Activated T-cell treated with anti-CD3 and anti-CD28 coated beads, Interleukin-2, amount 50 U/mL, for 72 hours (primary cell): ENCODE results near the gene CAMK1D. TPM values are rescaled to one million over a fixed set of nuclear protein-coding genes. Genes with fewer than 3 reads are reported as not detected.

Source experiments
- ATAC-seq, 2 donors: fragments of 150-1000 bp; cut with Tn5 transposase; replicated peaks in 1 of 2; 2 replicates each; pipeline ENCODE4 v1.10.0; 2021; ENCODE audit warnings: moderate library complexity in 2 of 2, mild to moderate bottlenecking in 1 of 2
- DNase-seq, 2 donors: peaks; one replicate each; pipeline ENCODE4 v3.0.0; 2021 to 2022; ENCODE audit warnings: mixed read lengths in 1 of 2
- H3K27ac Mint-ChIP-seq: one replicate; pipeline ENCODE4 v1.8.0; 2022; ENCODE audit warnings: mild to moderate bottlenecking, moderate library complexity, mixed read lengths
- H3K27me3 Mint-ChIP-seq: one replicate; pipeline ENCODE4 v1.8.0; 2022; ENCODE audit warnings: low read depth, mixed read lengths
- H3K36me3 Mint-ChIP-seq, 2 donors: one replicate each; pipeline ENCODE4 v1.8.0; 2022; ENCODE audit warnings: mixed read lengths in 2 of 2, mild to moderate bottlenecking in 1 of 2; ENCODE audit not compliant: insufficient read depth in 2 of 2
- H3K4me1 Mint-ChIP-seq: one replicate; pipeline ENCODE4 v1.8.0; 2022; ENCODE audit warnings: low read depth, mixed read lengths
- H3K4me3 Mint-ChIP-seq, 2 donors: one replicate each; pipeline ENCODE4 v1.8.0; 2022; ENCODE audit warnings: mild to moderate bottlenecking in 2 of 2, mixed read lengths in 2 of 2, moderate library complexity in 2 of 2
- H3K9me3 Mint-ChIP-seq, 2 donors: one replicate each; pipeline ENCODE4 v1.8.0; 2022; ENCODE audit warnings: mixed read lengths in 2 of 2
- total RNA-seq, 2 donors: library from RNA; stranded (reverse); gene quantifications; one replicate each; pipeline ENCODE4 v1.2.3, GENCODE V29; 2022

CAMK1D gene
- total RNA-seq, 2 donors from 2014 or later: 19.9 to 25.3 TPM

DNA sequence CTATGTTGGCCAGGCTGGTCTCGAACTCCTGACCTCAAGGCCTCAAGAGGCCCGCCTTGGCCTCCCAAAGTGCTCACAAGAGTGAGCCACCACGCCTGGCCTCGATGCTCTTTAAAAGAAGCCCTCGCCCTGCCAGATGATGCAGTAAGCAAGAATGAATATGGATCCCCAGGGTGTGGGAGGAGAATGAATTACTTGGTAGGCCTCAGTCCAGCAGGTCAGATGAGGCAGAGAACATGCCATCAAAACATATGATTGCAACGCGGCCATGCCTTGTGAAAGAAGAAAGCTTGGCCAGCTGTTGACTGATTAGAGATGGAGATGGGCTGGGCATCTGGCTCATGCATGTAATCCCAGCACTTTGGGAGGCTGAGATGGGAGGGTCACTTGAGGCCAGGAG is 68.7 kb downstream of the CAMK1D start:
- Mint-ChIP-seq H3K36me3 (peaks cover 4 to 5% of the 10 kb centered on the region in 2 donors), H3K27ac (no peak overlapping the region), H3K27me3 (no peaks in the 10 kb centered on the region), H3K4me3 (no peak overlapping the region), H3K4me1 (peaks cover 42% of the 10 kb centered on the region), H3K9me3 (peaks cover 2 to 3% of the 10 kb centered on the region in 2 donors)
- no peak for ATAC-seq
- no peak for DNase-seq

DNA sequence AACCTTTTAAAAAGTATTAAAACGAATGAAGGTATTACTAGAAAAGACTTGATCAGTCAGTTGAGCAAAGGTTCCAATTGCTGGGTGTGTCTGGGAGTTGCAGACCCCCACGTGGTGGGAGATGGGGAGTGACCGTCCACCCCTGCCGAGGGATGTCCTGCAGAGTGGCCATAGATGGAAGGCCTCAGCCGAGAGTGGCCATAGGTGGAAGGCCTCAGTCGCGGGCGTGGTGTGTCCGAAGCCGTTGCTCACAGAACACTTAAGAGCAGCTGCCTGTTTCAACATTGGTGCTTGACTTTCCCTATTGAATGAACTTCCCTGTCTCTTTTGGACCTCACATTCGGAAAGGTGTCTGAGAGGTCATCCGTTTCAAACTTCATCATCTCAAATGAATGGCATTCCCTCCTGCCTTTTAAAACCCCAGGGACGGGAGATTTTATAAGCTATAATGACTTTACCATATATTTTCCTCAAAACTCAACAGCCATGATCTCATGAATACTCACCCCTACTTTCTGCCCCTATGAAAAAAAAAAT is 69.4 kb downstream of the CAMK1D start:
- no peak for ATAC-seq

DNA sequence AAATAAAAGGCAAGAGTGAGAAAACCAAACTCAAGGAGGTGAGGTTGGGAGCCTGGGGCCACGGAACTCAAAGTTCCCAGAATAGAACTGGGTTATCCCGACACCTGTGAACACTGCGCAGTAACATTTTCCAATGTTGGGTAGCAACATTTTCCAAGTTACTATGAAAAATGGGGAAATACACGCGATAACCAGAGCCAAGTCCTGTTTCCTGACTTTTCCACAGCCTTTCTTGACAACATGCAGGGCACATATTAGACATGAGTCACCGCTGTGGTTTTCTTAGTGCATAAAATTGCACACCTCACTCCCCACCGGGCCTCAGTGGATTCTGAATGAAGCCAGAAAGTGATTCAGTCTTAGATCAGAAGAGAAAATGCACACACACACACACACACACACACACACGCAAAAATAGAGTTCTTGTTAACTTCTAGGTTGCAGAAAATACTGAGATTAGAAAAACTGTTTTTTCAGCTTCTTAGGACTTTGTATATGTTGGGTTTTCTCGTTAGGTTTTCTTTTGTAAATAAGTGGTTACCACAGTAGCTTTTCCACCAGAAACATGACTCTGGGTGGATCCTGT is 70.0 kb downstream of the CAMK1D start:
- Mint-ChIP-seq H3K9me3 (no peaks in the 10 kb centered on the region), H3K36me3 (peaks cover 2 to 3% of the 10 kb centered on the region in 2 donors), H3K4me3 (peak overlapping the region; percentile 69 to 72), H3K4me1 (peaks cover 37% of the 10 kb centered on the region), H3K27me3 (no peaks in the 10 kb centered on the region), H3K27ac (peak overlapping the region; percentile 83)
- ATAC-seq (peak; percentile 96 to 98), DNase-seq (peak; percentile 78 to 84)

More for the DNA sequence above, 69.4 kb downstream of the CAMK1D start:
- no peak overlapping the region for H3K27ac Mint-ChIP-seq
- no peaks in the 10 kb centered on the region for H3K9me3 Mint-ChIP-seq
- H3K4me3 Mint-ChIP-seq: peak overlapping the region; percentile 16 to 72
- H3K27me3 Mint-ChIP-seq: no peaks in the 10 kb centered on the region
- DNase-seq: no peak
- peaks cover 2 to 3% of the 10 kb centered on the region in 2 donors for H3K36me3 Mint-ChIP-seq
- H3K4me1 Mint-ChIP-seq: peaks cover 35% of the 10 kb centered on the region

DNA sequence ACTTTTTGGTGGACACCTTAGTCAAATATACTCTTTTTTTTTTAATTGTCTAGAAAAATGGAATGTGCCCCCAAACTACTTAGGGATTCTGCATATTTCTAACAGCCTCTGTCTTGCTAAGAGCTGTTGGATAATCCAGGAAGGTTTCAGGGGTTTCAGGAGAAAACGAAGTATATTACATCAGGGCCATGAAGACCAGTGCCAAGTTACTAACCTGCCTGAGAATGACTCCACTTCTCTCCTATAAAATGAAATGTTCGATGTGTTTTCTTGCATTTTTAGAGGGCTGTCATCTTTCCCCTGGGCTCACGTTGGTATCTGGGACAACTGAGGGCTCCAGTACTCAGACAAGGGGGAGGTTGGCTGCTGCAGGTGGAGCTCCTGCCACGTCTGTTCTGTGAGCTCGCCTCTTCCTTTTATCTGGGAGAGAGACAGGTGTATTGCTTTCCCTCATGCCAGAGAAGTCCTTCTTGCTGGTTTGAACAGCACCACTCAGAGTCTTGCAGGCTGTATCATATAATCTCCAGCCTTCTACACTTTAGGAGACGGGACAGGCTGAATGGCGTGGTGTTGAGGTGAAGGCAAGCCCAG is 71.3 kb downstream of the CAMK1D start:
- Mint-ChIP-seq H3K4me1 (peaks cover 40% of the 10 kb centered on the region), H3K36me3 (peaks cover 2 to 3% of the 10 kb centered on the region in 2 donors), H3K27ac (no peak overlapping the region), H3K4me3 (no peak overlapping the region), H3K9me3 (no peaks in the 10 kb centered on the region), H3K27me3 (no peaks in the 10 kb centered on the region)
- DNase-seq (no peak), ATAC-seq (no peak)

DNA sequence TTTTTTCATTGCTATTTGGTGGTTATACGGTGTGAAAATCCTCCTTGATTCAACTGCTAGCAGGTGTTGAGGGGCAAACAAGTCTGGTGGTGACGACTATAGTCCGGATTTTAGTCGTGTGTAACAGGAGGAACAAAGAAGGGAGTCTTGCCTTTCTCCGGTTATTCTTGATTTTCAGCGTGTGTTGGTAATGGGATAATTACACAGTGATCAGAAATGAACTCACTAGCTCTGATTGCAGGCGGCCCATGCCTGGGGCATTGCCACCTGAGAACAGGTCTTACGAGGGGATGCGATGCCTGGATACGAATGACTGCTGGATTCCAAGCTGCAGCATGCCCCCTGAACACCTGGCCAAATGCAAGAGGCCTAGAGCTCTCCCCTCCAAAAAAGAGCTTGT is 72.8 kb downstream of the CAMK1D start:
- H3K9me3 Mint-ChIP-seq: no peaks in the 10 kb centered on the region
- H3K27ac Mint-ChIP-seq: no peak overlapping the region
- ATAC-seq (no peak), DNase-seq (no peak)
- peaks cover under 1 to 3% of the 10 kb centered on the region in 2 donors for H3K36me3 Mint-ChIP-seq
- no peak overlapping the region for H3K4me3 Mint-ChIP-seq
- H3K4me1 Mint-ChIP-seq: peaks cover 40% of the 10 kb centered on the region
- no peaks in the 10 kb centered on the region for H3K27me3 Mint-ChIP-seq

DNA sequence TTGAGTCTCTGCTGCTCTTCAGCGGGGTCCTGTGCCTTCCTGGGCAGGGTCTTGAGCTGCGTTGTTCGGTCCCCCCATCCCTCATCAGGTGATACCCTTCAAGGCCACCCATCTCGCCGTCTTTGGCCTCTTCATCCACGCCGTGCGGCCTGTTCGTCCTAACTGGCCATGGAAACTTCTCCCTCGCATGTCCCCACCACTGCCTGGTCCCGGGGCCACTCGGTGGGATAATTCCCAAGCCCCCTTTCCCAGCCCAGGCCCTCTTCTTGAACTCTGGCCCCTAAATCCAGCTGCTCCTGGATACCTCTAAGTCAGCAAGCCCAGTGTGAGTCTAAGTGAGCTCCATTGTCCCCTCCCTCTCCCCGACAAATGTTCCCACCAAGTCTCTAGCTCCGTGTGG is 74.5 kb downstream of the CAMK1D start:
- H3K27me3 Mint-ChIP-seq: no peaks in the 10 kb centered on the region
- peaks cover 36% of the 10 kb centered on the region for H3K4me1 Mint-ChIP-seq
- ATAC-seq (no peak), DNase-seq (no peak)
- no peak overlapping the region for H3K27ac Mint-ChIP-seq
- no peaks in the 10 kb centered on the region for H3K9me3 Mint-ChIP-seq
- peaks cover 0 to 3% of the 10 kb centered on the region in 2 donors for H3K36me3 Mint-ChIP-seq
- no peak overlapping the region for H3K4me3 Mint-ChIP-seq

- no peak overlapping the region for H3K27ac Mint-ChIP-seq
- ATAC-seq (no peak), DNase-seq (no peak)
- H3K27me3 Mint-ChIP-seq: no peaks in the 10 kb centered on the region
- peaks cover 17% of the 10 kb centered on the region for H3K4me1 Mint-ChIP-seq
- H3K4me3 Mint-ChIP-seq: no peak overlapping the region
- H3K9me3 Mint-ChIP-seq: no peaks in the 10 kb centered on the region
- peaks cover 0 to 1% of the 10 kb centered on the region in 2 donors for H3K36me3 Mint-ChIP-seq
Observed at GRCh38 chr10:12427276-12427675, 77.9 kb downstream of the CAMK1D start.

DNA sequence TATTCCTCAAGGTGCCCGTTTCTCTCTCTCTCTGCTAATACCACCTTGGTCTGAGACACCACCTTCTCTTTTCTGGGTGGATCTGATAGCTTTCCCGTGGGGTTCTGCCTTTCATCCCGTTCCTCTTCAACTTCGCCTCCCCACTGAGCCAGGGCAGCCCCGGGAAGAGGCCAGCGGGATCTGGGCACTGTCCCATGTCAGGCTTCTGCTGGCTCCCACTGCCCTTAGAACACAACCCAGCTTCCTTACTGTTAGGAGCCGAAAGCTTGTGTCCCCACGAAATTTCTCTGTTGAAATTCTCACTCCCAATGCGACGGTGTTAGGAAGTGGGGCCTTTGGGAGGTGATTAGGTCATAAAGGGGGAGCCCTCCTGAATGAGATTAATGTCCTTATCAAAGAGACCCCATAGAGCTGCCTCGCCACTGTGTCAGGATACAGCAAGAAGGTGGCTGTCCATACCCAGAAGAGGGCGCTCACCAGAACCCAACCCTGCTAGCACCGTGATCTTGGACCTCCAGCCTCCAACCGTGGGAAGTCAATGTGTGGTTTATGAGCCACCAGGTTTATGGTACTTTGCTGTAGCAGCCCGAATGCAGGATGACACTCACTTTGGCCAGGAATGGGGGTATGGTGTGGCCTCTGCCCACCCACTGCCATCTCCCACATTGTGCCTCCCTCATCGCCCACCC is 79.2 kb downstream of the CAMK1D start:
- ATAC-seq (no peak), DNase-seq (no peak)
- no peaks in the 10 kb centered on the region for H3K9me3 Mint-ChIP-seq
- H3K4me3 Mint-ChIP-seq: no peak overlapping the region
- H3K36me3 Mint-ChIP-seq: no peaks in the 10 kb centered on the region
- H3K4me1 Mint-ChIP-seq: peaks cover 15% of the 10 kb centered on the region
- H3K27me3 Mint-ChIP-seq: no peaks in the 10 kb centered on the region
- H3K27ac Mint-ChIP-seq: no peak overlapping the region

DNA sequence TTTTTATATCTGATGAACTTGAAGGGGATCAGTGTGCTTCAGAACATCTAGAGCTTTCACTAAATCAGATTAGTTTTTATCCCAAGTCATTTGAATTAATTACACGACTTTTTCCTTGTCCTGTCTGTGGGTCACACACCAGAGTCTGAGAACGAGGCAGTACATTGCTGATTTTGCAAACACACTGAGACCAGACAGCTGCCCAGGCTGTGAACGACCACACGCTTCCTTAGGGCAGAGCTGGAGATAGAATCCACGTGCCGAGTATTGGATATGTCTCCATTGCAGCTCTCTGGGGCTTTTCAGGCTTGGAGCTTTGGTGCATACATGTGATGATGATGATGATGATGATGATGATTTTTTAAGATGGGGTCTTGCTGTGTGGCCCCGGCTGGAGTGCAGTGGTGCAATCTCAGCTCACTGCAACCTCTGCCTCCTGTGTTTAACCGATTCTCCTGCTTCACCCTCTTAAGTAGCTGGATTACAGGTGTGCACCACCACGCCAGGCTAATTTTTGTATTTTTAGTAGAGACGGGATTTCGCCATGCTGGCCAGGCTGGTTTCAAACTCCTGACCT is 81.1 kb downstream of the CAMK1D start:
- Mint-ChIP-seq H3K27me3 (no peaks in the 10 kb centered on the region), H3K9me3 (no peaks in the 10 kb centered on the region), H3K4me3 (no peak overlapping the region), H3K4me1 (peaks cover 6% of the 10 kb centered on the region), H3K27ac (no peak overlapping the region), H3K36me3 (no peaks in the 10 kb centered on the region)
- ATAC-seq: no peak
- no peak for DNase-seq

GRCh38 chr10:12431151-12432101 is 82.1 kb downstream of the CAMK1D start:
- DNase-seq (no peak), ATAC-seq (no peak)
- Mint-ChIP-seq H3K9me3 (no peaks in the 10 kb centered on the region), H3K36me3 (no peaks in the 10 kb centered on the region), H3K27me3 (no peaks in the 10 kb centered on the region), H3K4me1 (peaks cover 10% of the 10 kb centered on the region), H3K4me3 (no peak overlapping the region), H3K27ac (no peak overlapping the region)

DNA sequence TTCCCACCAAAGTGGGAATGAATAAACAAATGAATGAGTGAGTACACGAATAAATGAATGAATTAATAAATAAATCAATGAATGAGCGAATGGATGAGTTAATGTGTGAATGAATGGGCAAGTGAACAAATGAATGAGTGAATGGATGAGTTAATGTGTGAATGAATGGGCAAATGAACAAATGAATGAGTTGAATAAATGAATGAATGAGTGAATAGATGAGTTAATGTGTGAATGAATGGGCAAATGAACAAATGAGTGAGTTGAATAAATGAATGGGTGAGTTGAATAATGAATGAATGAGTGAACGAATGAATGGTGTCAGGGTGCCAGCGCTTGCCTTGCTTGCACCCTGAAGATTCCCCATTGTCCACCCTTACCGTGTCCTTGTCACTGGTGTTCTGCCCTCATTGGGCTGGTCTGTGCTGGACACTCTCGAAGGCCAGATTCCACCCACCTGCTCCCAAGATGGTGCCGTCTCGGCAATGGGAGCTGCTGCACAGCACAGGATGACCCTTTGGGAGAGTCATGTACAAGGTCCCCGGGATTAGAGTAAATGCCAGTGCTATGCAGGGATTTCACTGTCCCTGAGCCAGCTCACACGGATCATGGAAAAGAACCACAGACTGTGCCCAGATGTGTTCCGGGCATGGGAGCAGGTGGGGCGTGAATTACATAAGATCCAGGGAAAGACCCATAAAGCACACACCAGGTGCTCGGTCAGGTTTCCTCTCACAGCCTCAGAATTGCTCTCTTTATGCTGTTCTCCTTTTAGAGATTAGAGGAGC is 83.2 kb downstream of the CAMK1D start:
- Mint-ChIP-seq H3K27ac (no peak overlapping the region), H3K9me3 (peaks cover 1 to 2% of the 10 kb centered on the region in 2 donors), H3K4me1 (peaks cover 13% of the 10 kb centered on the region), H3K36me3 (peaks cover 0 to 5% of the 10 kb centered on the region in 2 donors), H3K4me3 (no peak overlapping the region), H3K27me3 (no peaks in the 10 kb centered on the region)
- DNase-seq (no peak), ATAC-seq (no peak)

DNA sequence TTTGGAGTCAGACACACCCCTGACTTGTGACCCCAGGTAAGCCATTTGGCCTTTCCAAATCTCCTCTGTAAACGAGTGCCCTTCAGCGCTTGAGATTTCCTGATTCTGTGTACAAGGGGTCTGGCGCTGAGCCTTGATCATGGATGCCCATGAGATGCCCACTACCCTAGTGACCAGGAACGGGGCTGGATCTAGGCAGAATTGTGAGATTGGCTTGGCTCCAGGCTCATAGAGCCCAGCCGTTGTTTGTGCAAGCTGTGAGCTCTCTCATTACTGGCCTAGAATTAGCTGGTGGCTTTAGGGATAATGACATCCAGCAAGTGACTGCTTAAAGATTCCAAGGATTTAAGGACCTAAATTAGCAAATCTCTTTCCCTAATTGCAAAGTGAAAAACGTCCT is 84.9 kb downstream of the CAMK1D start:
- Mint-ChIP-seq H3K36me3 (peaks cover 5 to 15% of the 10 kb centered on the region in 2 donors), H3K4me1 (peaks cover 13% of the 10 kb centered on the region), H3K27me3 (no peaks in the 10 kb centered on the region), H3K4me3 (no peak overlapping the region), H3K27ac (no peak overlapping the region), H3K9me3 (peaks cover 1 to 5% of the 10 kb centered on the region in 2 donors)
- no peak for ATAC-seq
- no peak for DNase-seq
